ENCODE measurements around the gene WFDC5. TPM values are rescaled to one million over a fixed set of nuclear protein-coding genes. Genes with fewer than 3 reads are reported as not detected.
"Not testable (repeated sequence)": the region's sequence is repeated elsewhere in the genome, so short reads cannot be mapped to it uniquely, and the experiment has no call there.

WFDC5 gene, protein sequence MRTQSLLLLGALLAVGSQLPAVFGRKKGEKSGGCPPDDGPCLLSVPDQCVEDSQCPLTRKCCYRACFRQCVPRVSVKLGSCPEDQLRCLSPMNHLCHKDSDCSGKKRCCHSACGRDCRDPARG
- total RNA-seq: 5.2 TPM

DNA sequence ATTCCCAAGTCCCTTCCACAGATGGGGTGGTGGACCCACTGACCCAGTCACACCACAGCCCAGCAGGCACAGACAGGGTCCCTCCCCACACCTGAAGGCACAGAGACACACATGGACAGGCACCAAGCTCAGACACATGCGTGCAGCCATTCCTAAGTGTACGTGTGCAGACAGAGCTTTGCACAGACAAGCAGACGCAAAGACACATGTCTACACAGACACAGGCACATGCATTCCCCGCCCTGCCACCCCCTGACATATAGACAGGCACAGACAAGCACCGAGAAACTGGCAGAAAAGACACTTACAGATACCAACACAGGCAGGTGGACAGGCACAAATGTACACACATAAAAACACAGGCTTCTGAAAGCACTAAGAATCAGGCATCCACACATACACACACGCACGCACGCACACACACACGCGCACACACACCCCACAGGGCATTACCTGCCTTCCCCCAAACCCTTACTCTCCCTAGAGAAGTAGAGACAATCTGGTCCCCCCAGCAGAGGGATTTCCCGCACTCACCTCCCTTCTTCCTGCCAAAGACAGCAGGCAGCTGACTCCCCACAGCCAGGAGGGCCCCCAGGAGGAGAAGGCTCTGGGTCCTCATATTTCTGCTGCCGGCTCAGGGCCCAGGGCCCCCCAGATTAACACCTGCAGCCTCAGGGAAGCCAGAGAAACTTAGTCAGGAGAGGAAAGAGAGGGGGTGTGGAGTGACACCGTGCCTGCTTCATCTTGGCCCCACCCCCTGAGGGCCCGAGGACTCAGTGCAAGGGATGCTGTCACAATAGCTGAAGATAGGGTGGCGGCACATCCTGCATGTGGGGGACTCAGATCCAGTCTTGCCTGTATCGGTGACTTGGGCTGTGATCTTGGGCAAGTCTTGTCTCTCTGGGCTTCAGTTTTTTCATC lies at the start of gene WFDC5:
TSS of gene WFDC5 (minus strand) at position 710 of the 921 bp plus-strand sequence. CDS start at position 619, 91 bp downstream.
- DNase-seq: no peak

DNA sequence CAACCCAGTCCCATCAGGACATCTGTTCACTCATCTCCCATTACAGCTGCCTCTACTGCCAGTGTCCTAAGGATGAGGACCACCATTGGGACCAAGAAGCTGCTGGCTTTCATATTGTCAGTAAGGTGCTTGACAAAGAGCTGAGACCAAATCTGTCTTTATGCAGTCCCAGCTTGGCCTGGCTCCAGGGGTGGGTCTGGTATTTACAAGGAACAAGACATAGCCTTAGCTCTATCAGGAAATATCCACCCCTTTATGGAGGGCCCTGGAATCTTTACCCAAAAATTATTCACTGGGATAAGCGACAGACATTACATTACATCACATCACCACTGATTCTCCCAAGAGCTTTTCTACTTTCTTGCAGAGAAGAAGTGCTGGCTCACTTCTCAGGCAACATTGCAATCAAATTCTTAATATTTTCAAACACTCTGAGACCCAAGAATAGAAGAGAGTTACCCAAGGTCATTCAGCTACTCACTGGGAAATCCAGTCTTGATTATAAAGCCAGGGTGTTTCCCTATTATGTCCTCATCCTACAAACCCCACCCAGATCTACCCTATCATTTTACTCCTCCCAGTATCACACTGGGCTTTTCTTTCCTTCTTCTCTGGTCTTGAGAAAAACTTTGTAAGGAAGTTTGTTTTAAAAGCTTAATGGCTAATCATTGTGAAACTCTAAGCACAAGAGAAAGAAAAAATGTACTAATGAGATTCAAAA lies 48.3 kb upstream of the WFDC5 start:
- no peak for DNase-seq

DNA sequence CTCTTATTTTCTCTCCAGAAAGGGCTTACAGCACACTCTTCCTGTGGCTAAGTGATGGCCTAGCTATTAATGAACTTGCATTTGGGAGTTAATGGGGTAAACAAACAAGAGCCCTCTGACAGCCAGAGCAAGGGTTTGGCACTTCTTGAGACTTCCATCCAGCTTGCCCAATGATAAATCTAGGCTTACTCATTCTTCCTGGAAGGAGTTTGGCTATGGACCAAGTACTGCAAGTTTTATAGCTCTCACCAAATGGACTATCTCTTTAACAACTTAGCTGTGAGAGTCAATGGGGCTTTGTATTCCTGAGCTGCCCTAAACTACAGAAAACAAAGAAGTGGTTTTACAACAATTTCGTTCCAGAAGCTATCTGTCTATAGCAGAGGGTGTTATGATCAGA lies 43.0 kb upstream of the WFDC5 start:
- peak; percentile 2 for DNase-seq

DNA sequence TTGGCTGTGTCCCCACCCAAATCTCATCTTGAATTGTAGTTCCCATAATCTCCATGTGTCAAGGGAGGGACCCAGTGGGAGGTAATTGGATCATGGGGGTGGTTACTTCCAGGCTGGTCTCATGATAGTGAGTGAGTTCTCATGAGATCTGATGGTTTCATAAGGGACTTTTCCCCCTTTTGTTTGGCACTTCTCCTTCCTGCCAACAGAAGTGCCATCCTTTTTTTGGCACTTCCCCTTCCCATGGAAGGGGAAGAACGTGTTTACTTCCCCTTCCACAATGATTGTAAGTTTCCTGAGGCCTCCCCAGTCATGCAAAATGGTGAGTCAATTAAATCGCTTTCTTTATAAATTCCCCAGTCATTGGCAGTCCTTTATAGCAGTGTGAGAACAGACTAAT lies 41.7 kb upstream of the WFDC5 start:
- no peak for DNase-seq

DNA sequence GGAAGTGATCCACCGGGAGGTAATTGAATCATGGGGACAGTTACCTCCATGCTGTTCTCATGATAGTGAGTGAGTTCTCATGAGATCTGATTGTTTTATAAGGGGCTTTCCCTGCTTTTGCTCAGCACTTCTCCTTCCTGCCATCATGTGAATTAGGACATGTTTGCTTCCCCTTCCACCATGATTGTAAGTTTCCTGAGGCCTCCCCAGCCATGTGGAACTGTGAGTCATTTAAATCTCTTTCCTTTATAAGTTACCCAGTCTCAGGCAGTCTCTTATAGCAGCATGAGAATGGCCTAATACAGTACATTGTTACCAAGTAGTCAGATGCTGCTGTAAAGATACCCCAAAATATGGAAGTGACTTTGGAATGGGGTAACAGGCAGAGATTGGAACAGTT lies 39.8 kb upstream of the WFDC5 start:
- not testable (repeated sequence) for DNase-seq

DNA sequence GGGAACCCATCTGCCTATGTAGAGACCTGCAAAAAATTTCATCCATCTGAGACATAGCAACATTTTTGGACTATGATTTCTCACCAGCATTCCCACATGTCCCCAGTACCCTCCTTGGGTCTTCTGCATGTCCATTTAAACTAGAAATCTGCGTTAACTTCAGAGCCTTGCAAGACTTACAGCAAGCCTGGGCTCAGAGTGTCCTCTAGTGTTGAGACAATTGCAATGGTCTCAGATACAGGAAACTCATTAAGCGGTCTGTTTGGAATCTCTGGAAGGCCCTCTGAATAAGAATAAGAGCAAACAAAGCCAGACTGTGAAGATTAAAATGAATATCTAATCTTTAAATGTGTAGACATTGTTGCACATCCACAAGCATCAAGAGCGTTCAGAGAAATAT lies 39.2 kb upstream of the WFDC5 start:
- DNase-seq: no peak

DNA sequence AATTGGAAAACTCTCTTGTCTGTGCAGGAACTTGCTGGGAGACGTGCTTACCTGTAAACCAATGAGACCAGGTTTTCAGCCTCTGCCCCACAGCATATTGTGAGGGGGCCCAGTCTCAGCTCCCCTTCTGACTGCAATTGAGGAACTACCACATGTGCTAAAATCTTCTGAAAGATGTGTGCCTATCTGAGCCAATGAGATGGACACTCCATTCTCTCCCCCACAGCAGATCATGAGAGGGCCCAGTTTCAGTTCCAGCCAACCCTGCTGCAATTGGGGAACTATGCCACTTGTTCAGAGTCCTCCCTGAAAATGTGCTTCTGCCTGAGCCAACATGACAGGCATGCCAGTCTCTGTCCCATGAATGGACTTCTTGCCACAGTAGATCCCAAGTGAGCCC lies 38.8 kb upstream of the WFDC5 start:
- DNase-seq: no peak

DNA sequence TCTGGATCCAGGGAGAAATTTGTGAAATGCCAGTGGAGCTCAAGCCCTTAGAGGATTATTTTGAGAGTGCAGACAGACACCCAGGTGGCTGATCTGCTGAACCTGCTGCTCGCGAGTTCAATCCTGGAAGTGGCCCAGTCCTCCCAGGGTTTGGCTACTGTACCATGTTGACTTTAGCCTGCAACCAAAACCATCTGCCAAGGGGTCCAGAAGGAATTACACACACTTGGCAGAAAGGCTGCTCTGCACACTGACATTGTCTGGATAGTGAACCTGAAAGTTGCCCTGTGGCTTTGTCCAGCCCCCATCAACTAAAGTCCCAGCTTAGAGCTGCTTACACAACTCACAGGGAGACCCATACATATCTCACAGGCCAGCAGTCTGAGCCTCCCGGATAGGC lies 38.2 kb upstream of the WFDC5 start:
- DNase-seq: no peak

DNA sequence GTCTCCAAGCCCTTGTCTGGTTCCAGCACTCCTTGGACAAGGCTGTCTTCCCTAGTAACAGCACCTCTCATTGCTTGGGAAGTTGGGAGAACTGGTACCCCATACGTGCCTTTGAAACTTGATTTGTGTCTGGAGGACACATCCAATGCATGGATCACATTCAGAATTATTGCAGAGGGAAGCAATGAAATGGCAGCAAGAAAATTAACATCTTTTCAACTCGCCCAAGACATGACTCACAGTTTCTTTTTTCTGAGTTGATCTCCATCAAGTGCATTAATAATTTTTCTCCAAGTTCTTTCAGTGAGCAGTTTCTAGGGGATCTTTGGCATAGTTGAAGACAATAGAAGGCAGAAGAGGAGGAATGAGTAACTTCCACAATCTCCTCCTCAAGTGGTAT lies 37.4 kb upstream of the WFDC5 start:
- DNase-seq: no peak

DNA sequence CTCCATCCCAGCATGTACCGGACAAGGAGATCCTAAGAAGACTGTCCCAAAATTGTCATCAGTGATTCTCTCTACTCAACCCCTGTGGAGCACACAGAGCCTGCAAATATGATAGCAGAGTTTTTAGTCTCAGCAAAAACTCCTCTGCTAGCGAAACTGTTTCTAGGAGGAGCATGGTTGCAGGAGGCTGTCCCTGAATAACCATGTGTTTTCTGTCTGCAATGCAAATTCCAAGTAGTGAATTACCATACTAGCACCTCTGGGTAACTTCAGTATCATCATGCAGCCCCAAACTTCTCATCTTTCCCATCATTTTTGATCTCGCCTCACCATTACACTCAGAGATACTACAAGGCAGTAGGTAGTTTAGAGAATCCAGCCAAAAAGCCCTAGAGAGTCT lies 34.1 kb upstream of the WFDC5 start:
- DNase-seq: no peak

DNA sequence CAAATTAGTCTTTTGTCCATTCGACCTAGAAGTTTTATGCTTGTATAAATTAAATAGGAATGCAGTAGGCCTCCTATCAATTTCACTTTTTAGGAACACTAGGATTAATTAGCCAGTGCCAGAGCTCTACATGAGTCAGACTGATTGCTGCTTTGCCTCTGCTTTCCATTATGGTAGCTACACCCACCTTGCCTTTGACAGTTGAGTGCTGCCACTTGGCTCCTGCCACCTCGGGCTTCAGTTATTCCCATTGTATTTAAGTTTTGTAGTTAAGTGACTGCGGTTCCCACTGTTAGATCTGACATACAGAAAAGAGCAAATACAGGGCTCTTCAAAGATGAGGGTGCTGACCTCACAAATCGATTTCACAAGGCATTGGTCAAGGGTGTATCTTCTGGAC lies 25.9 kb upstream of the WFDC5 start:
- DNase-seq: no peak

DNA sequence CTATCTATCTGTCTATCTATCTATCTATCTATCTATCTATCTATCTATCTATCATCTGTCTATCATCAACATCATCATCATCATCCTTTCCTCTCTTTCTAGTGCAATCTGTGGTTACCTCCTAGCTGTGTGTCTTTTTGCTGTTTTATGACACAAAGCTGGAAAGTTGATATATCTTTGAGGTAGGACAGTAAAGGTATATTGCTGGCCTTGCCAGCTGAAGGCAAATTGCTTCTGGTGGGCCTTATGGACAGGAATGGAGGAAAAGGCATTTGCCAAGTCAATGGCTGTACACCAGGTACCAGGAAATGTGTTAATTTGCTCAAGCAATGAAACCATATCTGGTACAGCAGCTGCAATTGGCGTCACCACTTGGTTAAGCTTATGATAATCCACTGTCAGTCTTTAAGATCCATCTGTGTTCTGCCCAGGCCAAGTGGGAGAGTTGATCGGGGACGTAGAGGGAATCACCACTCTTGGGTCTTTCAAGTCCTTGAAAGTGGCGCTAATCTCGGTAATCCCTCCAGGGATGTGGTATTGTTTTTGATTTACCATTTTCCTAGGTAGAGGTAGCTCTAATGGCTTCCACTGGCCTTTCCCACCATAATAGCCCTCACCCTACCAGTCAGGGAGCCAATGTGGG lies 24.9 kb upstream of the WFDC5 start:
- not testable (repeated sequence) for DNase-seq

DNA sequence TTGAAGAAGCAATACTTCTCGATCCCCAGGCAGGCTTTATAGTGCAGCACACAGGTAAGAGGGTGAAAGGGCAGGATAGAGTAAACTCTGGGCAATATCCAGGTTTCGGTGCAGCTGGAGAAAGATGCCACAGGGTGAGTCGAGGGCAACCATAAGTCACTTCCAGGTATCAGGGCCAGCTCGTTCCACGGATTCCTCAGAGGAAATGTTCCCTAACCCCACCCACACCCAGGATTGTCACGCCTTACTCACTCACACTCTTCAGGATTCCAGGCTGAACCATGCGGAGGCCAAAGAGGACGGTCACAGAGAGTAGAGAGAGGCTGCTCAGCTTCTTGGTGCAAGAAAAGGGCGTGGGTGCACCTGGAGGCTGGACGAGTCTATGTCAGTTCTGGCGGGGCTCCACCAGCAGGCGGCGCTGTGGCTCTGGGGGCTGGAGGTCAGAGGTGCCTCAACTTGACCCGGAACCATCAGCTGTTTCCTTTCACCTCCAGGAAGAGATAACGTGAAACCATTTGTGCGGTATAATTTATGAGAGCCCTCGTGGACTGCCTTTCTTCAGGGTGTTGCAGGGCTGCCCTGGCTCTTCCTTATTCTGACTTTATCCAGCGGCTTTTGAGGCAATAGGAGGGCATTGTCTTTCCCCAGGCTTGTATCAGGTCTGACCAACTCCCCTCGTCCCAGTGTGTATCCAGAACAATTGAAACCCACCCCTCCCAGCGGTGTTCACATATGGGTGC lies 23.8 kb upstream of the WFDC5 start:
- no peak for DNase-seq

DNA sequence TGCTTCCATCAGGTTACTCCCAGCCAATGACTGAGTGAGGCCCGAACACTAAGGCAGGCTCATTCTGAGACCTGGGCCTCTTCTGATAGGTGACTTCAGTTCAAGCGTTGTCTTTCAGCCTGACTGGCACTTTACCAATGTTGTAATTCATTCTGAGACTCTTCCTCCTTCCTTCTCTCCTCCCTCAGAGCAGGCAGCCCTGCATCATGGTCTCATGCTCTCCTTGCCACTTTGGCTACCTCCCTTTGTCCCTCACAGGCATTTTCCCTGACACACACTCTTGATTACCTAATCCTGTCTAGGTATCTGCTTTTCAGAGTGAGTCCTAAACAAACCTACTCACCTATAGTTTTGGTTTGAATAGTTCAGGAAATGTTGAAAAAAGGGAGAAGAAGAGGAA lies 21.9 kb upstream of the WFDC5 start:
- no peak for DNase-seq

DNA sequence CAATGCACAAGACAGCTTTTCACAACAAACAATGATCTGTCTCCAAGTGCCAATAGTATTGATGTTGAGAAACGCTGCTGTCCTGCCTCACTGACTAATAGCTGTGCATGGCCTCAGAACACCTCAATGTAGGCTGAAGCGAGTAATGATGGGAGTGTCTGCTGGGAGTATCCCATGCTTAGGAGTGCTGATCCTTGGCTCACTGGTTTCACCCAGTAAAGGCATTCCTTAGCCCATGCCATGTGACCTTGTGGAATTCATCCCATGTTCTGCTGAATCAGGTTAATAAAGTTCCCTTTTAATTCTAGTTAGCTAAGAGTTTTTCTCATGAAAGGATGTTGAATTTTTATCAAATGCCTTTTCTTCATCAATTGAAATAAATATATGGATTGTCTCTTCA lies 13.1 kb upstream of the WFDC5 start:
- no peak for DNase-seq

DNA sequence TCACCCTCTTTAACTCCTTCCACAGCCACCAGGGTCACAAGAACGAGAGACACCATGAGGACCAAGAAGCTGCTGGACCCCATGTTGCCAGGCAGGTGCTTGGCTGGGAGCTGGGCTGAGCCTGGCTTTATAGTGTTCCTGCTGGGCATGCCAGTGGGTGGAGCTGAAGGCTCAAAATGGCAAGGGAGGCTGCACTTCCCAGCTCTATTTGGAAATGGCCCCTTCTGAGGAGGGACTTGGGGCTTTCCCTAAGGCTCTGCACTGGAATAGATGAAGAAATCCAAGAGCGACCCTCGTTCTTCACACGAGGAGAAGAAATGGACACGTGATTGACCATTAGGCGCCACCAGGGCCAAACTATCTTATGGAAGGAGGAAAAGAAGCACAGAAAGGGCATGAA lies 9.4 kb upstream of the WFDC5 start, which contains the start of gene WFDC12:
TSS of gene WFDC12 (minus strand) at position 101 of the 400 bp plus-strand sequence. CDS start at position 83, 18 bp downstream.
- no peak for DNase-seq

DNA sequence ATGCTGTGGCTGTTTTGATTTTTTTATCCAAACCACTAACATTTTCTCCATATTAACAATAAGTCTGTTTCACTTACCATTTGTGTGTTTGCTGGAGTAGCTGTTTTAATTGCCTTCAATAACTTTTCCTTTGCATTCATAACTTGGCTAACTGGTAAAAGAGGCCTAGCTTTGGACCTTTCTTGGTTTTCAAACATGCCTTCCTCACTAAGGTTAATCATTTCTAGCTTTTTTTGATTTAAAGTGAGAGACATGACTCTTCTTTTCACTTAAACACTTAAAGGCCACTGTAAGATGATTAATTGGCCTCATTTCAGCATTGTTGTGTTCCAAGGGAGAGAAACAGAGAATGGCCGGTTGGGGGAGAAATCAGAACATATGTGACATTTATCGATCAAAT lies 6.4 kb upstream of the WFDC5 start:
- no peak for DNase-seq

DNA sequence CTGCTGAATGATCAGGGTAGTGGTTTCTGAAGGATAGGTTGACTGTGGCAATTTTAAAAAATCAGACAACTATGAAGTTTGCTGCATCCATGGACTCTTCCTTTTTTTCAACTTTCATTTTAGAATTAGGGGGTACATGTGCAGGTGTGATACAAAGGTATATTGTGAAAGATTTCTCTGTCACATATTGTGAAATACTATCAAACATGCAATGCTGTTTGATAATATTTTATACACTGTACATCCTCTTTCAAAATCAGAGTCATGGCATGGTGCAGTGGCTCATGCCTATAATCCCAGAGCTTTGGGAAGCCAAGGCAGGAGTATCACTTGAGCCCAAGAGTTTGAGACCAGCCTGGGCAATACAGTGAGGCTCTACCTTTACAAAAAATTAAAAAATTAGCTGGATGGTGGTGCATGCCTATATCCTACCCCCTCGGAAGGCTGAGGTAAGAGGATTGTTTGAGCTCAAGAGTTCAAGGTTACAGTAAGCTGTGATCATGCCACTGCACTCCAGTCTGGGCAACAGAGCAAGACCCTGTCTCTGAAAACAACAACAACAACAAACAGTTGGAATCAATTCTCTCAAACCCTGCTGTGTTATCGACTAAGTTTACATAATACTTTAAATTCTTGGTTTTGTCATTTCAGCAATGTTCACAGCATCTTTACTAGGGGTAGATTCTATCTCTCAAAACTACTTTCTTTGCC lies 4.7 kb upstream of the WFDC5 start:
- no peak for DNase-seq

DNA sequence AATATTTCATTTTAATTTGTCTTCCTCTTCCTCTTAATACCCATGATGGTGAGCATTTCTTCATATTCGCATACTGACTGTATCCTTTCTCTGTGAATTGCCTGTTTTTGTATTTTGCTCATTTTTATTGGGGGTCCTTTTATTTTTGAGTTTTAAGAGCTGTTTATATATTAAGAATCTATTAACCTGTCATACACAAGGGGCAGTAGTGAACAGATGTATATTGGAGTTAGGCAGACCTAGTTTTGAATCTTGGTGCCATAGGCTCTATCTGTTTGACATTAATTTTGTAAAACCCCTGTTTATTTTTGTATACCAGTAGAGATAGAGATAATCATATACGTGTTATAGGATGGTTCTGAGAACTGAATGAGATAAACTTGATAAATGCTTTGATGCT lies 3.1 kb upstream of the WFDC5 start:
- DNase-seq: no peak

DNA sequence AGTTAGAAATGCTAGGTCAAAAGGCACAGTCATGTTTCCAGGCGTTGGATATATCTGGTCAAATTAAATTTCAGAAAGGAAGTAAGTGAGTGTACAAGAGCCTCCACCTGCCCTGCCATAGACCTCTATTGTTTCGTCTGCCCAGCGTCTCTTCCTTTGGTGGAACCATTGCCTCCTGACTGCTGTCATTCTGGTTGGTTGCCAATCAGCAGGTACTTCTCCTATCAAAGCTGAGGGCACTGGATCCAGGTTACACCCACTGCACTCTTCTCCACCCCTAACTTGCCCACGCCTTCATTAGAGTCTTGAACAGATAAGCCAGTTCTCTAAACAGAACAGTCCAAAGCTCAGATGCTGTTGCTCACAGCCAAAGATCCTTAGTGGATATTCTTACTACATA lies 2.6 kb upstream of the WFDC5 start:
- DNase-seq: no peak

DNA sequence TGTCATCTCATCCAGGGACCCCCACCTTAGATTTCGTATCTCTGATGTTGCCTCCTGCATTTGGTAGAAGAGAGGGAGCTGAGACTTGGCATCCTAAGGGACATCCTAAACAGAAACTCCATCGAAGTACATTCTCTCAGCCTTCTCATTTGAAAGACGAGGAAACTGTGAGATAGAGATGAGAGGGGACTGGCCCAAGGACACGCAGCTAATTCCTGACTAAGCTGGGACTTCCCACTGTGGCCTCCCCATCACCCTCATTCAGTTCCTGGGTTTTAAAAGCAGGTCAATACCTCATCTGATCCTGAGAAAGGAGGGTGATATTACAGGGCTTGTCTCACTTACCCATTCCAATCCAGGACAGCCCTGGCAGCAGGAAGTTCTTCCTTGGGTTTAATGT lies 855 bp upstream of the WFDC5 start:
- DNase-seq: no peak
